DND-41 (cell line): ENCODE measurements around the gene PDE12.

Source experiments
- ATAC-seq: fragments of 200-7000 bp; cut with Tn5 transposase; 3 replicates; pipeline ENCODE4 v1.9.1; 2021; ENCODE audit warnings: low read depth; ENCODE audit not compliant: insufficient read depth
- DNase-seq: peaks from one replicate; pipeline ENCODE4 v3.0.0-alpha.2; 2020
- H2AFZ ChIP-seq: 2 replicates; pipeline ENCODE4 v1.6.0; 2012; ENCODE audit warnings: low read depth, low read length
- H3K27ac ChIP-seq: 2 replicates; pipeline ENCODE4 v1.5.1; 2012; ENCODE audit warnings: low read length, inconsistent platforms
- H3K27me3 ChIP-seq: fragments of 200-600 bp; sonication (generic); 2 replicates; pipeline ENCODE4 v1.6.0; 2012; ENCODE audit warnings: low read length, mild to moderate bottlenecking, inconsistent platforms; ENCODE audit not compliant: insufficient read depth, poor library complexity
- H3K36me3 ChIP-seq: 2 replicates; pipeline ENCODE4 v1.5.1; 2012; ENCODE audit warnings: low read length, inconsistent platforms; ENCODE audit not compliant: insufficient read depth
- H3K4me1 ChIP-seq: 2 replicates; pipeline ENCODE4 v1.5.1; 2012; ENCODE audit warnings: mild to moderate bottlenecking, low read length; ENCODE audit not compliant: insufficient read depth
- H3K4me2 ChIP-seq: 2 replicates; pipeline ENCODE4 v1.6.0; 2012; ENCODE audit warnings: mild to moderate bottlenecking, moderate library complexity, low read length, inconsistent platforms; ENCODE audit not compliant: insufficient read depth
- H3K4me3 ChIP-seq, 2 experiments: fragments of 200-600 bp in 1 of 2; shearing (Covaris generic) in 1 of 2; 2 replicates each; pipeline ENCODE4 v1.5.1; 2012 to 2016; ENCODE audit warnings: inconsistent platforms in 2 of 2, low read length in 2 of 2, mild to moderate bottlenecking in 2 of 2, low read depth in 1 of 2, moderate library complexity in 1 of 2
- H3K79me2 ChIP-seq: 2 replicates; pipeline ENCODE4 v1.6.0; 2012; ENCODE audit warnings: low read length, inconsistent platforms; ENCODE audit not compliant: insufficient read depth
- H3K9ac ChIP-seq: 2 replicates; pipeline ENCODE4 v1.6.0; 2012; ENCODE audit warnings: low read depth, mild to moderate bottlenecking, inconsistent platforms, low read length, moderate library complexity
- H3K9me3 ChIP-seq: 2 replicates; pipeline ENCODE4 v1.5.1; 2012; ENCODE audit warnings: low read length, moderate library complexity, mild to moderate bottlenecking, inconsistent platforms; ENCODE audit not compliant: insufficient read depth, severe bottlenecking
- H4K20me1 ChIP-seq: 2 replicates; pipeline ENCODE4 v1.6.0; 2012; ENCODE audit warnings: low read length; ENCODE audit not compliant: insufficient read depth
- EZH2 ChIP-seq: IDR thresholded peaks from 3 replicates; pipeline ENCODE4 v1.6.1; 2012; ENCODE audit warnings: borderline replicate concordance, low read depth, mild to moderate bottlenecking, moderate library complexity, low read length, inconsistent platforms; ENCODE audit not compliant: severe bottlenecking
- TF ChIP-seq, protein P1 (sequence below): IDR thresholded peaks from 2 replicates; pipeline ENCODE4 v1.5.1; 2012; ENCODE audit warnings: borderline replicate concordance, low read length, moderate library complexity, mild to moderate bottlenecking; ENCODE audit not compliant: poor library complexity, severe bottlenecking; ENCODE audit errors: extremely low read depth

PDE12 gene

DNA sequence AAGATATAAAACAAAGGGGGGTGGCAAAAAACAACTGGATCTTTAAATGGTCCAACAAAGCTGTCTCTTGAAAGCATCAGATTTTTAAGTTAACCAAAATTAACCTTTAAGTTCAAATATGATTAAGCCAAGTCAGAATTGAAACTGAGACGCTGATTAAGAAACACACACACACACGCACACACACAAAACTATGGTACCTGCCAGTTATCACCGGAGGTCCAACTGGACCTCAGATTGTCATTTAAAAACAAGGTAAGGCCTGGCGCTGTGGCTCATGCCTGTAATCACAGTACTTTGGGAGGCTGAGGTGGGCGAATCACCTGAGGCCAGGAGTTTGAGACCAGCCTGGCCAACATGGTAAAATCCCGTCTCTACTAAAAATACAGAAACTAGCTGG is 30.7 kb downstream of the PDE12 start:
- no peak overlapping the region for H3K27ac ChIP-seq
- no peak overlapping the region for H3K9ac ChIP-seq
- no peak overlapping the region for H3K4me2 ChIP-seq
- H3K9me3 ChIP-seq, result no peaks in the 10 kb centered on the region
- no peaks in the 10 kb centered on the region for H3K27me3 ChIP-seq
- H3K36me3 ChIP-seq, result peaks cover 42% of the 10 kb centered on the region
- H4K20me1 ChIP-seq, result peaks cover 49% of the 10 kb centered on the region
- no peak overlapping the region for H2AFZ ChIP-seq
- ATAC-seq (no peak), DNase-seq (no peak)
- H3K4me1 ChIP-seq, result 0 out of 2 replicates have a peak, but pooled peaks cover 3% of the 10 kb centered on the region
- peaks cover 98% of the 10 kb centered on the region for H3K79me2 ChIP-seq
- TF ChIP-seq EZH2, result no peak
- TF ChIP-seq, protein P1, sequence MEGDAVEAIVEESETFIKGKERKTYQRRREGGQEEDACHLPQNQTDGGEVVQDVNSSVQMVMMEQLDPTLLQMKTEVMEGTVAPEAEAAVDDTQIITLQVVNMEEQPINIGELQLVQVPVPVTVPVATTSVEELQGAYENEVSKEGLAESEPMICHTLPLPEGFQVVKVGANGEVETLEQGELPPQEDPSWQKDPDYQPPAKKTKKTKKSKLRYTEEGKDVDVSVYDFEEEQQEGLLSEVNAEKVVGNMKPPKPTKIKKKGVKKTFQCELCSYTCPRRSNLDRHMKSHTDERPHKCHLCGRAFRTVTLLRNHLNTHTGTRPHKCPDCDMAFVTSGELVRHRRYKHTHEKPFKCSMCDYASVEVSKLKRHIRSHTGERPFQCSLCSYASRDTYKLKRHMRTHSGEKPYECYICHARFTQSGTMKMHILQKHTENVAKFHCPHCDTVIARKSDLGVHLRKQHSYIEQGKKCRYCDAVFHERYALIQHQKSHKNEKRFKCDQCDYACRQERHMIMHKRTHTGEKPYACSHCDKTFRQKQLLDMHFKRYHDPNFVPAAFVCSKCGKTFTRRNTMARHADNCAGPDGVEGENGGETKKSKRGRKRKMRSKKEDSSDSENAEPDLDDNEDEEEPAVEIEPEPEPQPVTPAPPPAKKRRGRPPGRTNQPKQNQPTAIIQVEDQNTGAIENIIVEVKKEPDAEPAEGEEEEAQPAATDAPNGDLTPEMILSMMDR, result no peak
- H3K4me3 ChIP-seq, result no peak overlapping the region

DNA sequence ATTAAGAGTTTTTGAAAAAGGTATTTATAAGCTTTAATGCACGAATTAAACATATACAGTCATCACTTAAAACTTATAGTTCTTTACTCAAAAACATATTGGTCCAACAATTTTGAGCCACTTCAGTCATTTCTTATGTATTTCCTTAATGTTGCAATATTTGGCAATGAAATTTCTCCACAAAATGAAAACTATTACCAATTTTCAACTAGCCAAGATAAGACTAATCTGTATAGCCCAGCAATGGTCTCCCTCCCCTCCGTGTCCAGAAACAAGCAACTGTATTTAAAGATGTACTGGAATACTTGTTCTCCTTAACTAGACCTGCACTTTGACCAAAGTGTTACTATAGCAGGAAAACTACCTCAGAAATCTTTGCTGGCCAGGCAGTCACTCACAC is 31.8 kb downstream of the PDE12 start:
- peaks cover 44% of the 10 kb centered on the region for H3K36me3 ChIP-seq
- peaks cover 99% of the 10 kb centered on the region for H3K79me2 ChIP-seq
- no peaks in the 10 kb centered on the region for H3K9me3 ChIP-seq
- H3K4me3 ChIP-seq, result no peak overlapping the region
- H3K4me1 ChIP-seq, result 0 out of 2 replicates have a peak, but pooled peaks cover 3% of the 10 kb centered on the region
- peaks cover 58% of the 10 kb centered on the region for H4K20me1 ChIP-seq
- DNase-seq (no peak), ATAC-seq (no peak)
- no peak overlapping the region for H2AFZ ChIP-seq
- no peak for TF ChIP-seq EZH2
- TF ChIP-seq, protein P1, result no peak
- H3K27ac ChIP-seq, result no peak overlapping the region
- no peak overlapping the region for H3K9ac ChIP-seq
- no peaks in the 10 kb centered on the region for H3K27me3 ChIP-seq
- H3K4me2 ChIP-seq, result no peak overlapping the region

DNA sequence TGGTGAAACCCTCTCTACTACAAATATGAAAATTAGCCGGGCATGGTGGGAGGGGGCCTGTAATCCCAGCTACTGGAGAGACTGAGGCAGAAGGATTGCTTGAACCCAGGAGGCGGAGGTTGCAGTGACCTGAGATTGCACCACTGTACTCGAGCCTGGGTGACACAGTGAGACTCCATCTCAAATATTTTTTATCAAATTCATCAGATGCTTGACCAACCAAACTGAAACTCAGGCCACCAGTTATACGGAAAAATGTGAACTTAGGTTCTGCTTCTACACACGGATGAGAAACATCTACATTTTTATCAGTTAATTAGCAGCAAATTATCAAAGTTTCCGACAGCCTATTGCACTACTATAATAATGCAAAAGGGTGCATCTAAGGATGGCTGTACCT is 36.2 kb downstream of the PDE12 start:
- H3K4me1 ChIP-seq, result peaks cover 32% of the 10 kb centered on the region
- H2AFZ ChIP-seq, result no peak overlapping the region
- H3K4me3 ChIP-seq, result no peak overlapping the region
- no peak for ATAC-seq
- no peak for DNase-seq
- no peak overlapping the region for H3K9ac ChIP-seq
- no peaks in the 10 kb centered on the region for H3K27me3 ChIP-seq
- H3K79me2 ChIP-seq, result peaks cover 98% of the 10 kb centered on the region
- H3K27ac ChIP-seq, result no peak overlapping the region
- peaks cover 61% of the 10 kb centered on the region for H4K20me1 ChIP-seq
- H3K4me2 ChIP-seq, result peak overlapping the region; percentile 12; the same call in 1 of the 2 replicates
- TF ChIP-seq, protein P1, result no peak
- no peak for TF ChIP-seq EZH2
- no peaks in the 10 kb centered on the region for H3K9me3 ChIP-seq
- peaks cover 31% of the 10 kb centered on the region for H3K36me3 ChIP-seq

DNA sequence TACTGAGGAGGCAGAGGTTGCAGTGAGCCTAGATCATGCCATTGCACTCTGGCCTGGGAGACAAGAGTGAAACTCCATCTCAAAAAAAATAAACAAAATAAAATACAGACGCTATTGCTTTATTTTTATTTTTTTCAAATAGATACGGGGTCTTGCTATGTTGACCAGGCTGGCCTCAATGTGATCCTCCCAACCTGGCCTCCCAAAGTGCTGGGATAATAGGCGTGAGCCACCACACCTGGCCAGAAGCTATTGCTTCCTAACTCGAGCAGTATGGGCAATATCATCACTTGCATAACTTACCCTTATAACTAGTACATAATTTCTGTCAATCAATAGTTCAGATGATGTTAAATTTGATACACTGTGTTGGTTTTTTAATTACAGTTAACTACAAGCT is 38.1 kb downstream of the PDE12 start:
- H3K4me1 ChIP-seq, result peaks cover 42% of the 10 kb centered on the region
- no peak overlapping the region for H2AFZ ChIP-seq
- H3K27me3 ChIP-seq, result no peaks in the 10 kb centered on the region
- peaks cover 29% of the 10 kb centered on the region for H3K36me3 ChIP-seq
- ATAC-seq (no peak), DNase-seq (no peak)
- no peaks in the 10 kb centered on the region for H3K9me3 ChIP-seq
- no peak overlapping the region for H3K9ac ChIP-seq
- no peak for TF ChIP-seq EZH2
- TF ChIP-seq, protein P1, result no peak
- peaks cover 54% of the 10 kb centered on the region for H4K20me1 ChIP-seq
- no peak overlapping the region for H3K27ac ChIP-seq
- peak overlapping the region; percentile 73 for H3K4me2 ChIP-seq
- no peak overlapping the region for H3K4me3 ChIP-seq
- peaks cover 95% of the 10 kb centered on the region for H3K79me2 ChIP-seq
